Measurements from ENCODE around the gene TSTD1.
"Not testable (repeated sequence)": the region's sequence is repeated elsewhere in the genome, so short reads cannot be mapped to it uniquely, and the experiment has no call there.

TSTD1 gene

GRCh38 chr1:161033751-161034150, 5.0 kb downstream of the TSTD1 start:
- no peak for FAIRE-seq

- no peak for FAIRE-seq
Observed at GRCh38 chr1:161032409-161032808, 6.4 kb downstream of the TSTD1 start.

DNA sequence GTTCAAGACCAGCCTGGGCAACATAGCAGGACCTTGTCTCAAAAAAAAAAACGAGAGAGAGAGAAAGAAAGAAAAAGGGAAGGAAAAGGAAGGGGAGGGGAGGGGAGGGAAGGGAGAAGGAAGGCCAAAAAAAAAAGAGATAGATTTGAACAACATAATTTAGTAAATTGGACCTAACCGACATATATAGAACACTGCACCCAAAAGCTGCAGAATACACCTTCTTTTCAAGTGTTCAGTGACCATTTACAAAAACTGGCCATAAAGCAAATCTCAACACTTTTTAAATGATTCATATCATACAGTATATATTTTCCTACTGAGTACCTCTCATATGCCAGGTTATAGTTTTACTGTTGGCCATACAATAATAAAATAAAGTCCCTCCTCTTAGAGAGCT, 6.9 kb downstream of the TSTD1 start:
- FAIRE-seq, result no peak

DNA sequence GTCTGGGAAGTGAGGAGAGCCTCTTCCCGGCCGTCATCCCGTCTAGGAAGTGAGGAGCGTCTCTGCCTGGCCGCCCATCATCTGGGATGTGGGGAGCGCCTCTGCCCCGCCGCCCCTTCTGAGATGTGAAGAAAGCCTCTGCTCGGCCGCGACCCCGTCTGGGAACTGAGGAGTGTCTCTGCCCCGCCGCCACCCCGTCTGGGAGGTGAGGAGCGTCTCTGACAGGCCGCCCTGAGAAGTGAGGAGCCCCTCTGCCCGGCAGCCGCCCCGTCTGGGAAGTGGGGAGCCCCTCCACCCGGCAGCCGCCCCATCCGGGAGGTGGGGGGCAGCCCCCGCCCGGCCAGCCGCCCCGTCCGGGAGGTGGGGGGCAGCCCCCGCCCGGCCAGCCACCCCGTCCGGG, 9.3 kb downstream of the TSTD1 start:
- FAIRE-seq, result not testable (repeated sequence)

DNA sequence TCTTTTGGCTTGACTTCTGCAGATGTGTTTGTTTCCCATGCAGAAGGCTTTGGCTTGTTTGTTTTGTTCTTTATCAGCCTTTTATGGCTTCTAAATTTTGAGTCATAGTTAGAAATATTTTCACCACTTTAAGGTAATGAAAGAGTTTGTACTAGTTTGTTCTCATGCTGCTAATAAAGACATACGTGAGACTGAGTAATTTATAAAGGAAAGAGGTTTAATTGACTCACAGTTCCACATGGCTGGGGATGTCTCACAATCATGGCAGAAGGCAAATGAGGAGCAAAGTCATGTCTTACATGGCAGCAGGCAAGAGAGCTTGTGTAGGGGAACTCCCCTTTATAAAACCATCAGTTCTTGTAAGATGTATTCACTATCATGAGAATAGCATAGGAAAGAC, 11.8 kb downstream of the TSTD1 start:
- FAIRE-seq, result not testable (repeated sequence)

GRCh38 chr1:161022432-161022831, 16.3 kb downstream of the TSTD1 start:
- not testable (repeated sequence) for FAIRE-seq

- no peak for FAIRE-seq
Observed at GRCh38 chr1:161021970-161022353, 16.8 kb downstream of the TSTD1 start.

DNA sequence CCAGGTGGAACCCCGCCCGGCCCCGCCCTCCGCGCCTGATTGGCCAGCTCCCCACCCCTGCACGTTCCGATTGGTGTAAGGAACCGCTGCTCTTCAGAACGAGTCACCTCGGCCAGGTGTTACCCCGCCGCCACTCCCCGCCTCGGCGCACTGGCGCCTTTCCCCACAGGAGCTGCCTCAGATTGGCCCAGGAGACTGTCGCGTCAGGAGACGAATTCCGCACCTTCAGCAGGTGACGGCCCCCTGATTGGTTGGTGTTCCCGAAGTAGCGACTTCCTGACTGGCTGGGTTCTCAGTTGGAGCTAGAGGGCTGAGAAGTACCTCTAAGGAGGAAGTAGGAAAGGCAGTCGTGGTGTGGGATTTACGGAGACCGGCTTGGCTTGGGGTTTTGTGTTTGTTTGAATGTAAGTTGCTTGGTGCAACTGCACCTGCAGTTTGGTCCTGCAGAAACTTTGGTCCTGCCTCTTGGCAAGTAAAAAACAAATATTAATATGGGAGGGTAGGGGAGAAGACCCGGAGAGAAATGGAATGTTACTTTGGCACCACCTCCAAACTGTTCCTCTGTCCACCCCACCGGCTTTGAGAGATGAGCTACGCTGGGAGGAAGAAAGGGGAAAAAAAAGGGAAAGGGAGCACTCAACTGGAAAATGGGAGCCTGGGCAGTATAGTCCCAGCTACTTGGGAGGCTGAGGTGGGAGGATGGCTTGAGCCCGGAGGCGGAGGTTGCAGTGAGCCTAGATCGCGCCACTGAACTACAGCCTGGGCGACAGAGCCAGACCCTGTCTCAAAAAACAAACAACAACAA, 17.4 kb downstream of the TSTD1 start:
- FAIRE-seq, result no peak

DNA sequence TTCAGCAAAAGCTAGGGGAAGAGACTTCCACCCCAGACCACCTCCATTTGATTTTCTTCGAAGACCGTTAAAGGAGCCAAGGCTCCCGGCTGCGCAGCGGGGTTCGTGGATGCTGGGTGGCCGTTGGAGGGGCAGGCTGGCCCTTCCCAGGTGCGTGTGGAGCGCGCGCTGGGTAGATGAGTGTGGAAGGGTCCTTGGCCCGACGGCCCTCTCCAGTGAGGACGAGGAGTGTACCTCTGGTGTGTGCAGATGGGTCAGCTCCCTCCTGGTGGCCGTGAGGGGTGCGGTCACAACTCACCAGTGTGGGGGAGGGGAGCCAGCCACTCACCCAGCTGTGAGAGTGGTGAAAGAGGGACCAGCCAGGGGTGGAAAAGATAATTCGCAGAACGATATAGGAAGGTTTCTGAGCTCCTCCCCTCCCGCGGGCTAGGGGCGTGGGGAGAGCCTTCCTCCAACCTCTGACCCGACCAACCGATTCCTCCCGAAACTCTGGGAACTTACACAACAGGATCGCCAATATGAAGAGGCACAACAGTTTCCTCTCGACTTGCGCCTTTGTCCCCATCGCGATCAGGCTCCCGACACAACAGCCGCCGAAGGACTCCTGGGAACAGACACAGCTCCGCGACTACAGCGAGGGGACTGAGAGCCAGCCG, 18.1 kb downstream of the TSTD1 start, which contains the start of gene F11R:
F11R (minus strand) TSS at position 644 of the 656 bp plus-strand sequence; CDS start at position 565, 79 bp downstream.
- FAIRE-seq, result no peak

DNA sequence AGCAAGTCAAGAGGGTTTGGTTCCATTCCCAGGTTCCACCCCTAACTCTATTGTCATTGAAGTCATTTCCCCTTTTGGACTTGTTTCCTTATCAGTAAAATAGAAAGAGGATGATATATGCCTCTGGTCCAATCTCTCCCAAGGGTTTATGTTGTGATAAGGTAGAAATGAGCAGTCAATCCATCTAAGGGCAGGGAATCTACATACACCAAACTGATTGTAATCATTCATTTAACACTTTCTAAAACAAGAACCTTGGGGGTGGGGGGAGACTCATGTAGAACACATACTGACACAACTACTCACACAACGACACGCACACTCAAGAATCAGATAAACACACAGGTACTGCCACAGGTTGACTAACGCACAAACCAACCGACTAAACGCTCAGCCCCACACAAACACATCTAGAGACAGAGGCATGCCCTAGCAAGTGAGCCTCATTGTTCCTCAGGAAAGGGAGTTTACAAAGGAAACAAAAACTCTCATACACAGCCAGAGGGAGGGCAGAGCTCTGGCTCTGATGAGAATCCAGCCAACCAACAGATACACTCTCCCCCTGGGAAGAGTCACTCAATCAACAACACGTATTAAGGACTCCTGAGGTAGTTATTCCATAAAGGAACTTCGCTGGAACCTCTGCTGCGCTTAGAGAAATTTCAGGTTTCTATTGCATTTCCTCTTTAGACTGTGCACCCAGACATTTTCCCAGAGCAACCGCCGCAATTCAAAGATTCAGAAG, 18.8 kb downstream of the TSTD1 start:
- FAIRE-seq, result no peak

DNA sequence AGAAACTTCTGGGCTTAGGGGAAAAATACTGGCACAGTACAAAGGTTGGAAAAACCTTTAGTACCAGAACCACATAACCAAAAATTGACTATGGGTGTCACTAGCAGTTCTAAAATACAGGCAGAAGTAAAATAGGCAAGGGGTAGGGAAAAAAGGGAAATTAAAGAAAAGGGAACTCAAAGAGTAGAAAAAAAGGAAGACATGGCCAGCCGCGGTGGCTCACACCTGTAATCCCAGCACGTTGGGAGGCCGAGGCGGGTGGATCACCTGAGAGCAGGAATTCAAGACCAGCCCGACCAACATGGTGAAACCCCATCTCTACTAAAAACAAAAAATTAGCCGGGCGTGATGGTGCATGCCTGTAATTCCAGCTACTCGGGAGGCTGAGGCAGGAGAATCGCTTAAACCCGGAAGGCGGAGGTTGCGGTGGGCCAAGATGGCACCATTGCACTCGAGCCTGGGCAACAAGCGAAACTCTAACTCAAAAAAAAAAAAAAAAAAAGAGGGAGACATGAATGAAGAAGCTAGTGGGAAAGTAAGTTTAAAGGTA, 19.6 kb downstream of the TSTD1 start:
- not testable (repeated sequence) for FAIRE-seq

GRCh38 chr1:161018631-161018930, 20.2 kb downstream of the TSTD1 start:
- no peak for FAIRE-seq

GRCh38 chr1:161017756-161018630, 20.8 kb downstream of the TSTD1 start:
- FAIRE-seq, result no peak

DNA sequence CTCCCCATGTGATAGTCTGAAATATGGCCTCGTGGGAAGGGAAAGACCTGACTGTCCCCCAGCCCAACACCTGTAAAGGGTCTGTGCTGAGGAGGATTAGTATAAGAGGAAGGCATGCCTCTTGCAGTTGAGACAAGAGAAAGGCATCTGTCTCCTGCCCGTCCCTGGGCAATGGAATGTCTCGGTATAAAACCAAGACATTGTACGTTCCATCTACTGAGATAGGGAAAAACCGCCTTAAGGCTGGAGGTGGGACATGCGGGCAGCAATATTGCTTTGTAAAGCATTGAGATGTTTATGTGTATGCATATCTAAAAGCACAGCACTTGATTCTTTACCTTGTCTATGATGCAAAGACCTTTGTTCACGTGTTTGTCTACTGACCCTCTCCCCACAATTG, 21.6 kb downstream of the TSTD1 start:
- FAIRE-seq, result not testable (repeated sequence)

GRCh38 chr1:161016683-161017082, 22.1 kb downstream of the TSTD1 start:
- not testable (repeated sequence) for FAIRE-seq

- no peak for FAIRE-seq
Observed at GRCh38 chr1:161013488-161014230, 25.1 kb downstream of the TSTD1 start.

- no peak for FAIRE-seq
Observed at GRCh38 chr1:161013131-161013487, 25.7 kb downstream of the TSTD1 start.

- no peak for FAIRE-seq
Observed at GRCh38 chr1:161012420-161012819, 26.3 kb downstream of the TSTD1 start.

GRCh38 chr1:161009602-161010211, 29.1 kb downstream of the TSTD1 start:
- FAIRE-seq, result no peak

DNA sequence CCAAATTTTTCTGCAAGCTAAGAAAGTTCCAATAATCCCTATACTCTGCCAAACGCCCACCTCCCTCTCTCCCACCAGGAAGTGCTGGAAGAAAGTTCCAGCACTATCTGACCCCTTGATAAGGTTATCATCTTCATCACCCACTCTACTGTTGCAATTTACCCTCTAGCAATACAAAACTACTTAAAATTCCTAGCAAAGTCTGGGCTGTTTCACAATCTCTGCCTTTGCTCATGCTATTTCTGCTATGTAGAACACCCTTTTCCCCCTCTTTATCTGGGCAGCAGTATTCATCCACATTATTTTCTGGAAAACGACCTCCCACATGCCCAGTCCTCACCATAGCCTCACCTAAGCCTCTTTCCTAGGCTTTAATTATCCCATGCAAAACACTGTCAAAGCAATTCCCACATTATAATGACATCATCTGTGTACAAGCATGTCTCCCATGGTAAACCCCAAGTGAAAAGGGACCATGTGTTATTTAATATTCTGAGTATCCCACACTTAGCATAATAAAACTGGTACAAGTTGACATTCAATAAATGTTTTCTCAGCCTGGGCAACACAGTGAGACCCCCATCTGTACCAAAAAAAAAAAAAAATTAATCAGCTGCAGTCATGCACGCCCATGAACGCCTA, 29.8 kb downstream of the TSTD1 start:
- no peak for FAIRE-seq

GRCh38 chr1:161007369-161007768, 31.4 kb downstream of the TSTD1 start:
- FAIRE-seq, result no peak

All from A204.1 (cell line).